Hepatocyte (in vitro differentiated cells): Measurements from ENCODE around the gene FLCN. TPM values are rescaled to one million over a fixed set of nuclear protein-coding genes. Genes with fewer than 3 reads are reported as not detected.

ENCODE experiments used
- DNase-seq: peaks from one replicate; pipeline ENCODE4 v3.0.0-alpha.2; 2016; ENCODE audit warnings: low spot score
- H2AFZ ChIP-seq: fragments of 200-600 bp; sonication (generic); 2 replicates; pipeline ENCODE4 v1.6.0; 2016; ENCODE audit warnings: antibody characterized with exemption, mild to moderate bottlenecking
- H3K27ac ChIP-seq: fragments of 200-600 bp; sonication (generic); 2 replicates; pipeline ENCODE4 v1.5.1; 2016; ENCODE audit warnings: mild to moderate bottlenecking
- H3K27me3 ChIP-seq: fragments of 200-600 bp; sonication (generic); 2 replicates; pipeline ENCODE4 v1.6.1; 2016
- H3K36me3 ChIP-seq: fragments of 200-600 bp; sonication (generic); replicated peaks from 2 replicates; pipeline ENCODE4 v1.5.1; 2016; ENCODE audit warnings: low read depth; ENCODE audit not compliant: insufficient read depth
- H3K4me1 ChIP-seq: fragments of 200-600 bp; sonication (generic); 2 replicates; pipeline ENCODE4 v1.5.1; 2016; ENCODE audit warnings: mild to moderate bottlenecking, moderate library complexity; ENCODE audit not compliant: insufficient read depth
- H3K4me2 ChIP-seq: fragments of 200-600 bp; sonication (generic); 2 replicates; pipeline ENCODE4 v1.6.0; 2016
- H3K4me3 ChIP-seq: fragments of 200-600 bp; sonication (generic); 2 replicates; pipeline ENCODE4 v1.5.1; 2016; ENCODE audit warnings: mild to moderate bottlenecking
- H3K79me2 ChIP-seq: fragments of 200-600 bp; sonication (generic); 2 replicates; pipeline ENCODE4 v1.6.0; 2017; ENCODE audit warnings: mild to moderate bottlenecking
- H3K9me2 ChIP-seq: fragments of 200-600 bp; sonication (generic); replicated peaks from 2 replicates; pipeline ENCODE4 v1.6.0; 2017; ENCODE audit warnings: mild to moderate bottlenecking; ENCODE audit not compliant: insufficient read depth
- H3K9me3 ChIP-seq: fragments of 200-600 bp; sonication (generic); 2 replicates; pipeline ENCODE4 v1.5.1; 2016; ENCODE audit warnings: low read depth, mild to moderate bottlenecking
- H4K20me1 ChIP-seq: fragments of 200-600 bp; sonication (generic); 2 replicates; pipeline ENCODE4 v1.6.0; 2016; ENCODE audit warnings: mild to moderate bottlenecking; ENCODE audit not compliant: insufficient read depth, poor library complexity, severe bottlenecking
- EZH2 ChIP-seq: fragments of 200-600 bp; sonication (generic); IDR thresholded peaks from 2 replicates; pipeline ENCODE4 v1.6.1; 2016; ENCODE audit warnings: antibody characterized with exemption, mild to moderate bottlenecking, borderline replicate concordance
- EZH2phosphoT487 ChIP-seq: fragments of 200-600 bp; sonication (generic); IDR thresholded peaks from one replicate; pipeline ENCODE4 v1.6.1; 2018; ENCODE audit warnings: antibody characterized with exemption, mild to moderate bottlenecking, low read depth, moderate library complexity; ENCODE audit not compliant: unreplicated experiment, severe bottlenecking
- WGBS: methylation state at CpG from one replicate; pipeline ENCODE4 v1.1.6; 2016; ENCODE audit warnings: low lambda C conversion rate; ENCODE audit errors: missing lambda C conversion rate; 5-methylcytosine and 5-hydroxymethylcytosine counted together
- polyA plus RNA-seq: library from polyadenylated mRNA; unstranded; fragments of >200 nt; fragmentation: Nextera tagmentation; extraction: Ambion mirVana; gene quantifications from 2 replicates; pipeline ENCODE4 v1.2.1, GENCODE V29; 2016
- total RNA-seq: library from RNA; depleted of rRNA; stranded (reverse); fragments of >200 nt; gene quantifications from 2 replicates; pipeline ENCODE4 v1.2.3, GENCODE V29; 2014
- TF ChIP-seq, protein P1 (sequence below): fragments of 200-600 bp; sonication (generic); IDR thresholded peaks from 2 replicates; pipeline ENCODE4 v1.5.1; 2016; ENCODE audit warnings: antibody characterized with exemption, mild to moderate bottlenecking; ENCODE audit not compliant: poor library complexity

FLCN gene
- total and polyA plus RNA-seq, 2 experiments from 2014 or later, result 31.0 to 66.2 TPM

DNA sequence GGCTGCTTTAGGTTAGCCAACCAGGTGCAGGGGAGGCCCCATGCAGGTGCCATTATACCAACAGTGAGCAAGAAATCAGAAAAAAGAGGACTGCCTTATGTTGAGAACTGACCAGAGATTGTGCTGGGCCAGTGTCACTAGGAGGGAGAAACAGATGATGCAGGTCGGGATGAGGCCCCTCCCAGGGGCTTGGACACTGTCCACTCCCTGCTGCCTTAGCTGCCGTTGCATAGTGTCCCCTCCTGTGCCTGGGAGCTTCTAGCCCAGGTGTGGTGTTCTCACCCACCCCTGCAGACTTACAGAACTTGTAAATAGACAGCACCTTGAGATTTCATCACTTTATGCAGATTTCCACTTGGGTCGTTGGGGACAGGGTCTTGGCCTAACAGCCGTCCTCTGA lies 67.6 kb downstream of the FLCN start:
- 92% methylated on average over 4 of the region's 4 CpGs for WGBS
- no peaks in the 10 kb centered on the region for H4K20me1 ChIP-seq

DNA sequence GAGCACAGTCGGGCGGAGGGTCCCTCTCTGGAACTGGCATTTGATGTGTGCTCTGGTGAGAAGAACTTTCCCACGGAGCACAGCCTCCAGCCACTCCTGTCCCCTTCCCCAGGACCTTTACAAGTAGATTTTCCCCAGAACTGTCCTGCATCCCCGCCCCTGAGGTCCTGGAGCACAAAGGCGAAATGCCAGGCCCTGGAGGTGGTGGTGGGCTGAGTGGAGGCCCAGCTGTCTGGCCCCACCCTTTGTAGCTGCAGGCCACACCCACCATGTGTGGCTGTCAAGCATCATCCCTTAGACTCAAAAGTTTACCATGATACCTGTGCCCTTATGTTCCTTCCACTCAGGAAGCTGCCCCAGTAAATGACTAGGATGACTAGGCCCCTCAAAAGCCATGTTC lies 68.6 kb downstream of the FLCN start:
- H3K4me1 ChIP-seq, result no peaks in the 10 kb centered on the region
- DNase-seq, result no peak
- no peak for TF ChIP-seq EZH2phosphoT487
- TF ChIP-seq EZH2, result no peak
- TF ChIP-seq, protein P1, sequence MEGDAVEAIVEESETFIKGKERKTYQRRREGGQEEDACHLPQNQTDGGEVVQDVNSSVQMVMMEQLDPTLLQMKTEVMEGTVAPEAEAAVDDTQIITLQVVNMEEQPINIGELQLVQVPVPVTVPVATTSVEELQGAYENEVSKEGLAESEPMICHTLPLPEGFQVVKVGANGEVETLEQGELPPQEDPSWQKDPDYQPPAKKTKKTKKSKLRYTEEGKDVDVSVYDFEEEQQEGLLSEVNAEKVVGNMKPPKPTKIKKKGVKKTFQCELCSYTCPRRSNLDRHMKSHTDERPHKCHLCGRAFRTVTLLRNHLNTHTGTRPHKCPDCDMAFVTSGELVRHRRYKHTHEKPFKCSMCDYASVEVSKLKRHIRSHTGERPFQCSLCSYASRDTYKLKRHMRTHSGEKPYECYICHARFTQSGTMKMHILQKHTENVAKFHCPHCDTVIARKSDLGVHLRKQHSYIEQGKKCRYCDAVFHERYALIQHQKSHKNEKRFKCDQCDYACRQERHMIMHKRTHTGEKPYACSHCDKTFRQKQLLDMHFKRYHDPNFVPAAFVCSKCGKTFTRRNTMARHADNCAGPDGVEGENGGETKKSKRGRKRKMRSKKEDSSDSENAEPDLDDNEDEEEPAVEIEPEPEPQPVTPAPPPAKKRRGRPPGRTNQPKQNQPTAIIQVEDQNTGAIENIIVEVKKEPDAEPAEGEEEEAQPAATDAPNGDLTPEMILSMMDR, result no peak
- H3K9me3 ChIP-seq, result no peaks in the 10 kb centered on the region
- WGBS, result 94% methylated on average over 5 of the region's 5 CpGs
- H3K36me3 ChIP-seq, result no peaks in the 10 kb centered on the region
- no peak overlapping the region for H3K27ac ChIP-seq
- H3K4me3 ChIP-seq, result no peak overlapping the region
- no peaks in the 10 kb centered on the region for H3K79me2 ChIP-seq
- H3K27me3 ChIP-seq, result no peaks in the 10 kb centered on the region
- H3K9me2 ChIP-seq, result no peaks in the 10 kb centered on the region
- no peaks in the 10 kb centered on the region for H4K20me1 ChIP-seq
- H2AFZ ChIP-seq, result no peak overlapping the region
- no peak overlapping the region for H3K4me2 ChIP-seq

More for the DNA sequence above, 67.6 kb downstream of the FLCN start:
- Histone ChIP-seq H3K27ac (no peak overlapping the region), H3K27me3 (no peaks in the 10 kb centered on the region), H3K4me1 (no peaks in the 10 kb centered on the region), H3K9me2 (no peaks in the 10 kb centered on the region), H3K36me3 (no peaks in the 10 kb centered on the region), H2AFZ (no peak overlapping the region), H3K4me2 (no peak overlapping the region), H3K9me3 (no peaks in the 10 kb centered on the region), H3K79me2 (no peaks in the 10 kb centered on the region), H3K4me3 (no peak overlapping the region)
- DNase-seq, result no peak
- TF ChIP-seq, protein P1, result no peak
- no peak for TF ChIP-seq EZH2phosphoT487
- TF ChIP-seq EZH2, result no peak

DNA sequence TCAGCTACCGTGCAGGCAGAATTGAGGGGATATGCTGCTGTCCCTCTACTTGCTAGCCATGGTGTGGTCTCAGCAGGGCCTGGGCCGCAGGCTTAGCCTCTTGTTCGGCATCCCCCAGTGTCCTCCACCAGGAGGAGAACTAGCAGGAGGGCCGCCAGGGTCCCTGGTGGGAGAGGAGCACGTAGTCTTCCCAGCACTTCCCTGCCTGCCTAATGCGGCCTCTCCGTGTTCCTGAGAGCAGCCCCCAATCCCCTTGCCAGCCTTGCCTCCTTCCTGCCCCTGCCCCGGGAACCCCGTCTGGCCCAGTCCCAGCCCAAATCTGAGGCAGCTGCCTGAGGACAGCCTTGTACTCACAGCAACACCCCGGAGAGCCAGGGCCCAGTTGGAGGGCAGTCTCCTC lies 69.0 kb downstream of the FLCN start:
- Histone ChIP-seq H3K4me3 (no peak overlapping the region), H3K27me3 (no peaks in the 10 kb centered on the region), H3K9me3 (no peaks in the 10 kb centered on the region), H3K27ac (no peak overlapping the region), H3K9me2 (no peaks in the 10 kb centered on the region), H3K79me2 (no peaks in the 10 kb centered on the region), H3K36me3 (no peaks in the 10 kb centered on the region), H3K4me2 (no peak overlapping the region), H4K20me1 (no peaks in the 10 kb centered on the region), H2AFZ (no peak overlapping the region), H3K4me1 (no peaks in the 10 kb centered on the region)
- no peak for TF ChIP-seq EZH2phosphoT487
- TF ChIP-seq EZH2, result no peak
- TF ChIP-seq, protein P1, result no peak
- WGBS, result 97% methylated on average over 10 of the region's 10 CpGs
- no peak for DNase-seq

DNA sequence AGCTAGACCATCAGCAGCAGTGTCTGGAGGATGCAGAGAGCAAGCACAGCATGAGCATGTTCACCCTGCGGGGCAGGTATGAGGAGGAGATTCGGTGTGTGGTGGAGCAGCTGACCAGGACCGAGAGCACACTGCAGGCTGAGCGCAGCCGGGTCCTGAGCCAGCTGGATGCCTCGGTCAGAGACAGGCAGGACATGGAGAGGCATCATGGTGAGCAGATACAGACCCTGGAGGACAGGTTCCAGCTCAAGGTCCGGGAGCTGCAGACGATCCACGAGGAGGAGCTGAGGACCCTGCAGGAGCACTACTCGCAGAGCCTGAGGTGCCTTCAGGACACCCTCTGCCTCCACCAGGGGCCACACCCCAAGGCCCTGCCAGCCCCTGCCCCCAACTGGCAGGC lies 69.6 kb downstream of the FLCN start:
- Histone ChIP-seq H3K27me3 (no peaks in the 10 kb centered on the region), H3K4me3 (no peak overlapping the region), H3K79me2 (no peaks in the 10 kb centered on the region), H3K9me2 (no peaks in the 10 kb centered on the region), H3K27ac (no peak overlapping the region), H3K9me3 (no peaks in the 10 kb centered on the region), H3K4me1 (no peaks in the 10 kb centered on the region), H3K4me2 (no peak overlapping the region), H3K36me3 (no peaks in the 10 kb centered on the region), H2AFZ (no peak overlapping the region), H4K20me1 (no peaks in the 10 kb centered on the region)
- DNase-seq, result no peak
- TF ChIP-seq EZH2phosphoT487 (no peak), EZH2 (no peak)
- TF ChIP-seq, protein P1, result no peak
- WGBS, result 98% methylated on average over 9 of the region's 10 CpGs
